HepG2 (cell line): ENCODE results near the gene COX14. TPM values are rescaled to one million over a fixed set of nuclear protein-coding genes. Genes with fewer than 3 reads are reported as not detected.

ENCODE experiments used
- ATAC-seq: fragments of 200-7000 bp; cut with Tn5 transposase; 3 replicates; pipeline ENCODE4 v1.9.1; 2020; ENCODE audit warnings: mild to moderate bottlenecking, moderate library complexity
- BruUV-seq: library from RNA; stranded (reverse); fragments of 400-500 nt; replicated peaks from 2 replicates; lab custom pipeline; 2021; lab: Mats Ljungman, UMichigan
- CTCF ChIA-PET: fragments of 300-600 bp; formaldehyde crosslinking; extraction: SDS; loops from one replicate; lab custom pipeline; 2021; ENCODE audit warnings: low total read pairs, inconsistent platforms, low intra/inter-chr PET ratio; lab: Yijun Ruan, JAX
- POLR2A ChIA-PET: fragments of 350-600 bp; sonication (Branson Sonifier 250); formaldehyde crosslinking; loops from one replicate; lab custom pipeline; 2020; ENCODE audit warnings: antibody characterized with exemption, inconsistent platforms; lab: Yijun Ruan, JAX
- DNase-seq: peaks from one replicate; pipeline ENCODE4 v3.0.0-alpha.2; 2015; ENCODE audit warnings: low spot score
- FAIRE-seq: peaks from 3 replicates; lab custom pipeline; 2011; peaks lifted over from hg19 to GRCh38; lab: Jason Lieb, UNC
- H2AFZ ChIP-seq: one replicate; pipeline ENCODE4 v1.6.1; 2011; ENCODE audit warnings: low read length, inconsistent platforms
- H3K27ac ChIP-seq: fragments of 300-600 bp; 3 replicates; pipeline ENCODE4 v1.8.0; 2011; ENCODE audit warnings: mixed run types, mild to moderate bottlenecking, mixed read lengths, low read length, inconsistent platforms; ENCODE audit not compliant: insufficient read depth; ENCODE audit errors: extremely low read length
- H3K27me3 ChIP-seq, 2 experiments: fragments of 200-600 bp in 1 of 2; 2 replicates in 1 of 2; 3 replicates in 1 of 2; pipeline versions ENCODE4 v1.6.0 to v1.8.0; 2011; ENCODE audit warnings: low read length in 2 of 2, mild to moderate bottlenecking in 2 of 2, moderate library complexity in 2 of 2, inconsistent platforms in 1 of 2; ENCODE audit not compliant: insufficient read depth in 2 of 2, control insufficient read depth in 1 of 2
- H3K36me3 ChIP-seq, 2 experiments: fragments of 200-600 bp in 1 of 2; replicated peaks in 1 of 2; 2 replicates in 1 of 2; 3 replicates in 1 of 2; pipeline versions ENCODE4 v1.5.1 to v1.8.0; 2011; ENCODE audit warnings: low read length in 2 of 2, inconsistent platforms in 1 of 2; ENCODE audit not compliant: insufficient read depth in 2 of 2, control insufficient read depth in 1 of 2
- H3K4me1 ChIP-seq: 2 replicates; pipeline ENCODE4 v1.5.1; 2012; ENCODE audit warnings: low read length, inconsistent platforms; ENCODE audit not compliant: insufficient read depth
- H3K4me2 ChIP-seq: 2 replicates; pipeline ENCODE4 v1.6.0; 2011; ENCODE audit warnings: low read depth, low read length, inconsistent platforms
- H3K4me3 ChIP-seq, 3 experiments: fragments of 200-600 bp in 1 of 3; sonication (generic), shearing (Covaris generic) in 1 of 3; replicated peaks in 1 of 3; 2 replicates each; pipeline ENCODE4 v1.5.1; 2011 to 2016; ENCODE audit warnings: low read length in 3 of 3, inconsistent platforms in 2 of 3, low read depth in 2 of 3, mild to moderate bottlenecking in 2 of 3, control low read depth in 1 of 3, mixed read lengths in 1 of 3; ENCODE audit not compliant: insufficient read depth in 1 of 3
- H3K79me2 ChIP-seq: one replicate; pipeline ENCODE4 v1.6.1; 2011; ENCODE audit warnings: low read length, inconsistent platforms; ENCODE audit not compliant: insufficient read depth
- H3K9ac ChIP-seq: 2 replicates; pipeline ENCODE4 v1.6.0; 2011; ENCODE audit warnings: mild to moderate bottlenecking, low read depth, low read length, inconsistent platforms; ENCODE audit not compliant: insufficient read depth
- H3K9me3 ChIP-seq: 2 replicates; pipeline ENCODE4 v1.5.1; 2012; ENCODE audit warnings: mild to moderate bottlenecking, low read length
- H4K20me1 ChIP-seq: 2 replicates; pipeline ENCODE4 v1.6.0; 2011; ENCODE audit warnings: inconsistent platforms, mild to moderate bottlenecking, low read length, moderate library complexity; ENCODE audit not compliant: insufficient read depth
- BATF2 ChIP-seq: sonication (generic); formaldehyde crosslinking; IDR thresholded peaks from 2 replicates; pipeline ENCODE4 v1.8.0; 2022; ENCODE audit warnings: mild to moderate bottlenecking, missing genetic modification reagents, moderate library complexity
- IKZF4 ChIP-seq: sonication (generic); formaldehyde crosslinking; IDR thresholded peaks from 2 replicates; pipeline ENCODE4 v1.5.1; 2020; ENCODE audit warnings: borderline replicate concordance, mild to moderate bottlenecking, low read depth, missing genetic modification reagents; ENCODE audit errors: not compliant biosample characterization
- LRRFIP1 ChIP-seq: sonication (generic); formaldehyde crosslinking; conservative IDR thresholded peaks from 2 replicates; pipeline ENCODE4 v1.4.0; 2020; ENCODE audit warnings: missing genetic modification reagents
- RERE ChIP-seq: IDR thresholded peaks from 2 replicates; pipeline ENCODE4 v1.6.1; 2016; ENCODE audit warnings: low read depth, missing genetic modification reagents, missing compliant biosample characterization
- WGBS: methylation state at CpG from one replicate; pipeline ENCODE4 v1.1.6; 2017; ENCODE audit warnings: low lambda C conversion rate; 5-methylcytosine and 5-hydroxymethylcytosine counted together
- in situ Hi-C: cut with HindIII; loops from 2 replicates; pipeline ENCODE4 v1.10.0; 2017; ENCODE audit warnings: low pct_unique_long_range_greater_than_20kb; ENCODE audit not compliant: extremely low pct_ligation_motif_present
- intact Hi-C: fragments of 100-400 bp; cut with micrococcal nuclease; formaldehyde crosslinking; loops from one replicate; pipeline ENCODE4 v1.10.0; 2022; ENCODE audit not compliant: unreplicated experiment
- polyA plus RNA-seq, 8 experiments: library from polyadenylated mRNA; depleted of rRNA in 3 of 8; stranded (reverse) in 7 of 8; unstranded in 1 of 8; fragments of >200 nt; fragmentation: Illumina TruSeq in 4 of 8; extraction: Trizol in 4 of 8; gene quantifications; 2 replicates each; pipeline versions ENCODE4 v1.2.1 to v1.2.3, GENCODE V29; 2011 to 2016; ENCODE audit warnings: low read depth in 4 of 8, missing spikeins in 1 of 8, mixed read lengths in 1 of 8; ENCODE audit not compliant: insufficient read depth in 1 of 8
- total RNA-seq, 5 experiments: library from RNA; depleted of rRNA; stranded (reverse); fragments of >200 nt; fragmentation: Illumina TruSeq; extraction: Trizol; gene quantifications; 2 replicates each; pipeline ENCODE4 v1.2.3, GENCODE V29; 2016; ENCODE audit warnings: low read depth in 1 of 5

Gene COX14
- total and polyA plus RNA-seq, 2 of the 13 experiments (the other 11 are each of a cell fraction or from before 2014, with no cell fraction given) = 53.0 to 71.6 TPM

- Histone ChIP-seq H3K9ac (no peak overlapping the region), H3K4me3 (no peak overlapping the region), H3K4me1 (no peaks in the 10 kb centered on the region), H3K36me3 (peaks cover 7 to 26% of the 10 kb centered on the region in 2 experiments; a peak in 3 of 5 replicates), H4K20me1 (no peaks in the 10 kb centered on the region), H3K79me2 (no peaks in the 10 kb centered on the region), H3K27ac (no peak overlapping the region), H2AFZ (no peak overlapping the region), H3K9me3 (no peaks in the 10 kb centered on the region), H3K4me2 (no peak overlapping the region), H3K27me3 (no peaks in the 10 kb centered on the region)
- in situ Hi-C loops (loop anchor here (5.0 kb wide), 1 partner anchor 50 kb away; no protein-coding TSS in a partner anchor), intact Hi-C loops (no loop called here)
- TF ChIP-seq BATF2 (CRISPR knock-in tag) (no peak), IKZF4 (no peak), LRRFIP1 (CRISPR knock-in tag) (no peak), RERE (CRISPR knock-in tag) (no peak)
- no peak for FAIRE-seq
- no peak for ATAC-seq
- 96% methylated on average over 2 of the region's 2 CpGs for WGBS
- no TSS peak for BruUV-seq
- ChIA-PET CTCF (no interaction called here), POLR2A (interaction anchor here (0.7 to 1.3 kb wide), 3 partner anchors 16 to 46 kb away, joined by 3 to 4 read pairs (median 4); partner anchors contain the start of gene CERS5)
- no peak for DNase-seq
Measured at GRCh38 chr12:50127546-50127945, 15.5 kb downstream of the COX14 start.
